ENCODE results near the gene DIP2A.

The DIP2A gene

DNA sequence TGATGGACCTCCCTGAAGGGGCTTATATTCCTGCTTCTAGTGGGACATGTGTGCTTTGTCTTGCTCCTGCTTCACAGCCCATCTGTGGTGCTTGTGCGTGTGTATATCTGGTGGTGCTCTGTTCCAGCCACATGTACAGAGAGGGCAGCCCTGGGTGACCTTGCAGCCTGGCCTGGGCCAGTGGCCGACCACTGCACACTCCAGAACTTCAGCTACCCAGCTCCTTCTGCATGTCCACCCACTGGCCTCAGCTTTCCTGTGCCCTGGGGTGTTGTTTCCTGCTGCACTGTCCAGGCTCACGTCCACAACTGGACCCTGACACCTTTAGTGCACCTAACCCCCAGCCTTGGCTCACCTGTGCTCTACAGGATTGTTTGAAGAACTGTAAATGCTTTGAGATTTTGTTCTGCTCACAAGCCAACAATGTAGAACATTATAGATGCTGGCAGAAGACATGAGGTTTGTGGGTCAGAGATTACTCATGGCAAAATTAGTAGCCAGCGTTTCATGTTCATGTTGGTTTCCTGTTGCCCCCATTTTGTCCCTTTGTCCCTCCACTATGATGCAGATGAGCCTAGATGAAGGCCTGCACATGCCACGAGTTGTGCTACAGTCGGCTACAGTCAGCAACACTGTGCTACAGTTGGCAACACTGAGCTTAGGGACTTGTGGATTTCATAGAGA, 151.5 kb downstream of the DIP2A start:
- H3K4me3 ChIP-seq (ENCODE audit: low read depth, low read length), result no peak overlapping the region
- no peak for DNase-seq (ENCODE audit: low read depth)
- TF ChIP-seq MYC (IDR thresholded peaks at IDR 0.05; ENCODE audit: low read depth, low read length), result no peak

DNA sequence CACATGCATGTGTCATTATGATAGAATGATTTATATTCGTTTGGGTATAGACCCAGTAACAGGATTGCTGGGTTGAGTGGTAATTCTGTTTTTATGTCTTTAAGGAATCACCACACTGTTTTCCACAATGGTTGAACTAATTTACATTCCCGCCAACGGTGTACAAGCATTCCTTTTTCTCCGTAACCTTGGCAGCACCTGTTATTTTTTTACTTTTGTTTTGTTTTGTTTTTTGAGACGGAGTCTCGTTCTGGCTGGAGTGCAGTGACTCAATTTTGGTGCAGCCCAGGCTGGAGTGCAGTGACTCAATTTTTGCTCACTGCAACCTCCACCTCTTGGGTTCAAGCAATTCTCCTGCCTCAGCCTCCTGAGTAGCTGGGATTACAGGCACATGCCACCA, 154.7 kb downstream of the DIP2A start:
- DNase-seq (ENCODE audit: low read depth), result no peak
- TF ChIP-seq CTCF (IDR thresholded peaks at IDR 0.05; ENCODE audit: low read depth, low read length) (no peak), POLR2A (IDR thresholded peaks at IDR 0.05; ENCODE audit: extremely low read depth, insufficient read length) (no peak)
- TF ChIP-seq, protein P1, sequence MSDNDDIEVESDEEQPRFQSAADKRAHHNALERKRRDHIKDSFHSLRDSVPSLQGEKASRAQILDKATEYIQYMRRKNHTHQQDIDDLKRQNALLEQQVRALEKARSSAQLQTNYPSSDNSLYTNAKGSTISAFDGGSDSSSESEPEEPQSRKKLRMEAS (IDR thresholded peaks at IDR 0.05; ENCODE audit: low read depth, low read length), result no peak
- H3K4me3 ChIP-seq (ENCODE audit: low read depth, low read length), result no peak overlapping the region

GRCh38 chr21:46616050-46616449, 157.4 kb downstream of the DIP2A start:
- no peak overlapping the region for H3K4me3 ChIP-seq (ENCODE audit: low read depth, low read length)
- TF ChIP-seq POLR2A (IDR thresholded peaks at IDR 0.05; ENCODE audit: extremely low read depth, insufficient read length) (no peak), MYC (IDR thresholded peaks at IDR 0.05; ENCODE audit: low read depth, low read length) (no peak), CTCF (IDR thresholded peaks at IDR 0.05; ENCODE audit: low read depth, low read length) (no peak)
- TF ChIP-seq, protein P1 (IDR thresholded peaks at IDR 0.05; ENCODE audit: low read depth, low read length), result no peak
- no peak for DNase-seq (ENCODE audit: low read depth)

DNA sequence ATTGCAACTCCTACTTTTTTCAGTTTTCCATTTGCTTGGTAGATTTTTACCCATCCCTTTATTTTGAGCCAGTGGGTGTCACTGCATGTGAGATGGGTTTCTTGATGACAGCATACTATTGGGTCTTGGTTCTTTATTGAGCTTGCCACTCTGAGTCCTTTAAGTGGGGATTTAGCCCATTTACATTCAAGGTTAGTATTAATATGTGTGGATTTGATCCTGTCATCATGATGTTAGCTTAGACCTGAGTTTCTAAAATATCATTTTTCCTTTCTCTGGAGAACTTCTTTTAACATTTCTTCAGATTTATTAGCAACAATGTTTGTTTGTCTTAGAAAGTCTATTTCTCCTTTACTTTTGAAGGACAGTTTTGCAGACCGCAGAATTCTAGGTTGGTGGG, 158.0 kb downstream of the DIP2A start:
- no peak for DNase-seq (ENCODE audit: low read depth)
- TF ChIP-seq, protein P1 (IDR thresholded peaks at IDR 0.05; ENCODE audit: low read depth, low read length), result no peak
- TF ChIP-seq MYC (IDR thresholded peaks at IDR 0.05; ENCODE audit: low read depth, low read length), result no peak
- TF ChIP-seq CTCF (IDR thresholded peaks at IDR 0.05; ENCODE audit: low read depth, low read length), result no peak
- no peak for TF ChIP-seq POLR2A (IDR thresholded peaks at IDR 0.05; ENCODE audit: extremely low read depth, insufficient read length)
- no peak overlapping the region for H3K4me3 ChIP-seq (ENCODE audit: low read depth, low read length)

DNA sequence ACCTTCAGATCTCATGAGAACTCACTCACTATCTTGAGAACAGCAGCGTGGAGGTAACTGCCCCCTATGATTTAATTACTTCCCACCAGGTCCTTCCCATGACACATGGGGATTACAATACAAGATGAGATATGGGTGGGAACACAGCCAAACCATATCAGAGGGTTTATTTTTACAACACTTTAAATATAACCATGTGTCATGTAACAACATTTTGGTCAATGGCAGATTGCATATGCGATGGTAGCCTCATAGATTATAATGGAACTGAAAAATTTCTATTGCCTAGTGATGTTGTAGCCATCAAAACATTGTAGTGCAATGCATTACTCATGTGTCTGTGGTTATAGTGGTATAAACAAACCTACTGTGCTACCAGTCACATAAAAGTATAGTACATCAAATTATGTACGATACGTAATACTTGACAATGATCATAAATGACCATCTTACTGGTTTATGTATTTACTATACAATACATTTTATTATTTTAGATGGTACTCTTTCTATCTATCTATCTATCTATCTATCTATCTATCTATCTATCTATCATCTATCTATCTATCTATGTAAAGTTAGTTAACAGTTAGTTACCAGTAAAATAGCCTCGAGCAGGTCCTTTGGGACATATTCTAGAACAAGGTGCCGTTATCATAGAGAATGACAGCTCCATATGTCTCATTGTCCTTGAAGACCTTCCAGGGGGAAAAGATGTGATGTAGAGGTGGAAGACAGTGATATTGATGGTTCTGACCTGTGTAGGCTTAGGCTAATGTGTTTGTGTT, 158.8 kb downstream of the DIP2A start:
- DNase-seq (ENCODE audit: low read depth), result no peak
- no peak overlapping the region for H3K4me3 ChIP-seq (ENCODE audit: low read depth, low read length)
- TF ChIP-seq POLR2A (IDR thresholded peaks at IDR 0.05; ENCODE audit: extremely low read depth, insufficient read length), result no peak
- TF ChIP-seq CTCF (IDR thresholded peaks at IDR 0.05; ENCODE audit: low read depth, low read length), result no peak
- no peak for TF ChIP-seq MYC (IDR thresholded peaks at IDR 0.05; ENCODE audit: low read depth, low read length)
- TF ChIP-seq, protein P1 (IDR thresholded peaks at IDR 0.05; ENCODE audit: low read depth, low read length), result no peak

DNA sequence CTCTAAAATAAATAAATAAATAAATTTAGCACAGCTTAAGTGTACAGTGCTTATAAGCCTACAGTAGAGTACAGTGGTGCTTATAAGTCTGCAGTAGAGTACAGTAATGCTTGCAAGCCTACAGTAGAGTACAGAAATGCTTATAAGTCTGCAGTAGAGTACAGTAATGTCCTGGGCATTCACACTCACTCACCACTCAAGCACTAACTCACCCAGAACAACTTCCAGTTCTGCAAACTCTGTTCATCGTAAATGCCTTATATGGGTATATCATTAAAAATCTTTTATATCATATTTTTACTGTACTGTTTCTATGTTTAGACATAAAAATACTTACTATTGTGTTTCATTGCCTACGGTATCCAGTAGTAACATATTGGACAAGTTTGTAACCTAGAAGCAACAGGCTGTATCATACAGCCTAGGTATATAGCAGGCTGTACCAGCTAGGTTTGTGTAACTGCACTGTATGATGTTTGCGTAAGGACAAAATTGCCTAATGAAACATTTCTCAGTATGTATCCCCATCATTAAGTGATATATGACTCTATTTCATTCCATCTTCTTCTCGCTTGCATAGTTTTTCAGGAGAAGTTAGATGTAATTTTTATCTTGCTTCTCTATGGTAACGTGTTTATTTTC, 160.2 kb downstream of the DIP2A start:
- DNase-seq (ENCODE audit: low read depth), result no peak
- no peak for TF ChIP-seq CTCF (IDR thresholded peaks at IDR 0.05; ENCODE audit: low read depth, low read length)
- no peak overlapping the region for H3K4me3 ChIP-seq (ENCODE audit: low read depth, low read length)

Data from NB4 (cell line).